Cardiac fibroblast (primary cell): Measurements from ENCODE around the gene GIGYF2.

Source experiments
- DNase-seq, 2 donors: peaks; one replicate each; pipeline versions ENCODE4 v3.0.0 to v3.0.0-alpha.2; 2010; ENCODE audit warnings: low read depth in 2 of 2
- H3K4me3 ChIP-seq, 2 donors: replicated peaks in 1 of 2; 1 replicate in 1 of 2; 2 replicates in 1 of 2; pipeline ENCODE4 v1.5.1; 2011; ENCODE audit warnings: low read depth in 2 of 2, low read length in 2 of 2, mild to moderate bottlenecking in 2 of 2, moderate library complexity in 1 of 2
- TF ChIP-seq, protein P1 (sequence below): IDR thresholded peaks from one replicate; pipeline ENCODE4 v1.5.1; 2011; ENCODE audit warnings: low read depth, mild to moderate bottlenecking, low read length, inconsistent platforms

The GIGYF2 gene

GRCh38 chr2:232871835-232872736 is 175.0 kb downstream of the GIGYF2 start:
- no peak overlapping the region for H3K4me3 ChIP-seq
- TF ChIP-seq, protein P1, sequence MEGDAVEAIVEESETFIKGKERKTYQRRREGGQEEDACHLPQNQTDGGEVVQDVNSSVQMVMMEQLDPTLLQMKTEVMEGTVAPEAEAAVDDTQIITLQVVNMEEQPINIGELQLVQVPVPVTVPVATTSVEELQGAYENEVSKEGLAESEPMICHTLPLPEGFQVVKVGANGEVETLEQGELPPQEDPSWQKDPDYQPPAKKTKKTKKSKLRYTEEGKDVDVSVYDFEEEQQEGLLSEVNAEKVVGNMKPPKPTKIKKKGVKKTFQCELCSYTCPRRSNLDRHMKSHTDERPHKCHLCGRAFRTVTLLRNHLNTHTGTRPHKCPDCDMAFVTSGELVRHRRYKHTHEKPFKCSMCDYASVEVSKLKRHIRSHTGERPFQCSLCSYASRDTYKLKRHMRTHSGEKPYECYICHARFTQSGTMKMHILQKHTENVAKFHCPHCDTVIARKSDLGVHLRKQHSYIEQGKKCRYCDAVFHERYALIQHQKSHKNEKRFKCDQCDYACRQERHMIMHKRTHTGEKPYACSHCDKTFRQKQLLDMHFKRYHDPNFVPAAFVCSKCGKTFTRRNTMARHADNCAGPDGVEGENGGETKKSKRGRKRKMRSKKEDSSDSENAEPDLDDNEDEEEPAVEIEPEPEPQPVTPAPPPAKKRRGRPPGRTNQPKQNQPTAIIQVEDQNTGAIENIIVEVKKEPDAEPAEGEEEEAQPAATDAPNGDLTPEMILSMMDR, result no peak
- DNase-seq, result no peak

GRCh38 chr2:232872826-232873225 is 175.7 kb downstream of the GIGYF2 start:
- TF ChIP-seq, protein P1, result no peak
- DNase-seq, result no peak
- H3K4me3 ChIP-seq, result no peak overlapping the region

GRCh38 chr2:232873292-232873908 is 176.3 kb downstream of the GIGYF2 start:
- TF ChIP-seq, protein P1, result no peak
- no peak overlapping the region for H3K4me3 ChIP-seq
- no peak for DNase-seq

DNA sequence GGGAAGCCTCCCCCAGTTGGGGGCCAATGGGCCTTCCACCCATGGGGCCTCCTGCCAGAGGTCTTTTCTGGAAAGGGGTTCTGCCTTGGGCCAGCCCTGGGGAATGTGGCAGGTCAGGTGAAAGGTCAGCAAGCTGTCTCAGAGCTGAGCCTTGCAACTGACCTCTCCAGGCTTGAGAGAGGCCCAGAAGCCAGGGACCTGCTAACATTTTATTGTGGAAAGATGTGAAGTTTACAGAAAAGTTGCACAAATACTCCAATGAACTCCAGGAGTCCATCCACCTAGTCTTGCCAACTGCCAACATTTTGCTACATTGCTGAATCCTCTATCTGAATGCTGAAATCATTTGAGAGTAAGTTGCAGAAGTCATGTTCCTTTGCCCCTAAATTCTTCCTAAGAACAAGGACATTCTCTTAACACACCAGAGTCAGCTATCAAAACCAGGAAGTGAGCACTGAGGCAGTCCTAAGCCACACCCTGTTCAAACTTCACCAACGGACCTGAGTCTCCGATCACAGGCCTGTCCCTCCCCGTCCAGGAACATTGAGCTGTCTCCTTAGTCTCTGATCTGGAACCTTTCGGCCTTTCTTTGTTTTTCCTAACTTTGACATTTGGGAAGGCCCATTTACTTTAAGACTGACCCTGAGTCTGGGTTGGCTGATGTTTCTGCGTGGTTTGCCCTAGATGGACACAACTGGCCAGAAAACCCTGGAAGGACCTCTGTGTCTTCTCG is 176.9 kb downstream of the GIGYF2 start:
- TF ChIP-seq, protein P1, result no peak
- no peak overlapping the region for H3K4me3 ChIP-seq
- DNase-seq, result no peak

DNA sequence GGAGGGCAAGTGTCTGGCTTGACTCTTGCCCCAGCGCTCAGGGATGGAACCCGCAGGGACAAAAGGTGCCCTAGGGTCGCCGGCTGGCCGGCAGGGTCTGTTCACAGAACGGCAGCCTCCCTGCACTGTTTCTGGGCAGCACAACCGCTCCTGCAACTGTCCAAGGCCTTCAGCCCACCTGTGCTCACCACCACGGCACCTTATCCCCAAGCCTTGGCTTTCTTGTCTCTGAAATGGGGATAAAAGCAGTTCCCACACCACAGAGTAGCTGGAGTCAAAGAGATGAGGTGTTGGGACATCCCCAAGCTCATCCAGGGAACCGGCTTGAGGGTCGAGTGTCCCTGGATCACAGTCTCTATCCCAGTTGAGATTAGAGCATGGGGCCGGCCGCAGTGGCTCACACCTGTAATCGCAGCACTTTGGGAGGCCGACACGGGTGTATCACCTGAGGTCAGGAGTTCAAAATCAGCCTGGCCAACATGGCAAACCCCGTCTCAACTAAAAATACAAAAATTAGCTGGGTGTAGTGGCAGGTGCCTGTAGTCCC is 177.6 kb downstream of the GIGYF2 start:
- TF ChIP-seq, protein P1, result no peak
- no peak for DNase-seq
- H3K4me3 ChIP-seq, result no peak overlapping the region

DNA sequence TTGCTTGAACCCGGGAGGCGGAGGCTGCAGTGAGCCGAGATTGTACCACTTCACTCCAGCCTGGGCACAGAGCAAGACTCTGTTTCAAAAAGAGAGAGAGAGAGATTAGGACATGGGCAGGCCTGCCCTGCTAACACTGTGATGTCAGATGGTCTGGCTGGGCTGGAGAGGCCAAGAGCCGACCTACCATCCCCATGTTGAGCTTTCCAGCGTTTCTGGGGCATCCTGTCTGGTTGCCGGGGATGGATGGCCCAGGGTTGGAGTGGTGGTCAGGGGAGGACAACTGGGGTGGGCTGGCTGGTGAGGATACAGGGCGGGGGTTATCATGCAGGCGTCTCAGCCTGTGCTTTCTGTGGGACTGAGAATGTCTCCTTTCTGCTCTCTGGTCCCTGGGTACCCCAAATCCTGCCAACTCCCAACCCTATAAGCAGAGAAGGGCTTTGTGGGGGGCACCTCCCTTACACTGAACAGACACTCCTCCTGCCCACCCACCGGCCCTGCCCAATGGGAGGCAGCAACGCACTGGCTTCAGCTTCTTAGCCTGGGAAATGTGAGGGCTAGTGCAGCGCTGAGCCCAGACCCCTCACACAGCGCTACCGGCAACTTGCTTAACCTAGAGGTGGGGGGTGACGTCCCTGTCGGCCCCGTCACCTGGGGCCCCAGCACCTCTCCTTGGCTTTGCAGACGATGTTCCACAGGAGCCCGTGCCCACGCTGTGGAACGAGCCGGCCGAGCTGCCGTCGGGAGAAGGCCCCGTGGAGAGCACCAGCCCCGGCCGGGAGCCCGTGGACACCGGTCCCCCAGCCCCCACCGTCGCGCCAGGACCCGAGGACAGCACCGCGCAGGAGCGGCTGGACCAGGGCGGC is 178.4 kb downstream of the GIGYF2 start:
- TF ChIP-seq, protein P1, result no peak
- no peak overlapping the region for H3K4me3 ChIP-seq
- DNase-seq, result no peak
